Loucy (cell line): Measurements from ENCODE around the gene CARD6.
"Not testable (repeated sequence)": the region's sequence is repeated elsewhere in the genome, so short reads cannot be mapped to it uniquely, and the experiment has no call there.

ENCODE experiments used
- H2AFZ ChIP-seq: fragments of 200-600 bp; sonication (generic); 2 replicates; pipeline ENCODE4 v1.6.0; 2016; ENCODE audit warnings: antibody characterized with exemption, mild to moderate bottlenecking, low read length, moderate library complexity
- H3F3A ChIP-seq: fragments of 200-600 bp; 2 replicates; pipeline ENCODE4 v1.6.0; 2016; ENCODE audit warnings: antibody characterized with exemption, low read depth, mild to moderate bottlenecking
- H3K27me3 ChIP-seq: fragments of 200-600 bp; sonication (generic); 2 replicates; pipeline ENCODE4 v1.6.1; 2014; ENCODE audit warnings: low read length, mild to moderate bottlenecking; ENCODE audit not compliant: insufficient read depth, poor library complexity, severe bottlenecking
- H3K36me3 ChIP-seq: fragments of 200-600 bp; sonication (generic); 2 replicates; pipeline ENCODE4 v1.6.1; 2016; ENCODE audit warnings: low read length; ENCODE audit not compliant: insufficient read depth
- H3K4me1 ChIP-seq: fragments of 200-600 bp; sonication (generic); 2 replicates; pipeline ENCODE4 v1.5.1; 2014; ENCODE audit warnings: low read length, mild to moderate bottlenecking; ENCODE audit not compliant: insufficient read depth, poor library complexity, severe bottlenecking
- H3K4me2 ChIP-seq: fragments of 200-600 bp; sonication (generic); 2 replicates; pipeline ENCODE4 v1.6.0; 2014; ENCODE audit warnings: antibody characterized with exemption, low read length, low read depth, mild to moderate bottlenecking; ENCODE audit not compliant: poor library complexity, severe bottlenecking
- H3K4me3 ChIP-seq: fragments of 200-600 bp; sonication (generic); 2 replicates; pipeline ENCODE4 v1.5.1; 2014; ENCODE audit warnings: low read length, mild to moderate bottlenecking, mixed read lengths; ENCODE audit not compliant: poor library complexity, severe bottlenecking
- H3K79me2 ChIP-seq: fragments of 200-600 bp; sonication (generic); 2 replicates; pipeline ENCODE4 v1.6.1; 2014; ENCODE audit warnings: low read length; ENCODE audit not compliant: insufficient read depth
- H3K9ac ChIP-seq: fragments of 200-600 bp; sonication (generic); 2 replicates; pipeline ENCODE4 v1.6.0; 2014; ENCODE audit warnings: mild to moderate bottlenecking, low read depth, low read length, moderate library complexity; ENCODE audit not compliant: poor library complexity, severe bottlenecking
- H3K9me2 ChIP-seq: fragments of 200-600 bp; sonication (generic); replicated peaks from 2 replicates; pipeline ENCODE4 v1.6.1; 2016; ENCODE audit warnings: low read depth, low read length, mixed read lengths
- H3K9me3 ChIP-seq: fragments of 200-600 bp; sonication (generic); 2 replicates; pipeline ENCODE4 v1.6.1; 2014; ENCODE audit warnings: mild to moderate bottlenecking, antibody characterized with exemption, low read length, low read depth; ENCODE audit not compliant: insufficient read depth
- H4K20me1 ChIP-seq: fragments of 200-600 bp; sonication (generic); 2 replicates; pipeline ENCODE4 v1.6.0; 2014; ENCODE audit warnings: antibody characterized with exemption, low read length, mild to moderate bottlenecking; ENCODE audit not compliant: insufficient read depth, poor library complexity, severe bottlenecking
- EZH2phosphoT487 ChIP-seq: fragments of 200-600 bp; IDR thresholded peaks from 2 replicates; pipeline ENCODE4 v1.6.1; 2018; ENCODE audit warnings: antibody characterized with exemption, mild to moderate bottlenecking, moderate library complexity, borderline replicate concordance
- TF ChIP-seq, protein P1 (sequence below): fragments of 200-600 bp; sonication (generic); conservative IDR thresholded peaks from 2 replicates; pipeline ENCODE4 v1.5.1; 2014; ENCODE audit warnings: mild to moderate bottlenecking, antibody characterized with exemption, low read length

CARD6 gene, protein sequence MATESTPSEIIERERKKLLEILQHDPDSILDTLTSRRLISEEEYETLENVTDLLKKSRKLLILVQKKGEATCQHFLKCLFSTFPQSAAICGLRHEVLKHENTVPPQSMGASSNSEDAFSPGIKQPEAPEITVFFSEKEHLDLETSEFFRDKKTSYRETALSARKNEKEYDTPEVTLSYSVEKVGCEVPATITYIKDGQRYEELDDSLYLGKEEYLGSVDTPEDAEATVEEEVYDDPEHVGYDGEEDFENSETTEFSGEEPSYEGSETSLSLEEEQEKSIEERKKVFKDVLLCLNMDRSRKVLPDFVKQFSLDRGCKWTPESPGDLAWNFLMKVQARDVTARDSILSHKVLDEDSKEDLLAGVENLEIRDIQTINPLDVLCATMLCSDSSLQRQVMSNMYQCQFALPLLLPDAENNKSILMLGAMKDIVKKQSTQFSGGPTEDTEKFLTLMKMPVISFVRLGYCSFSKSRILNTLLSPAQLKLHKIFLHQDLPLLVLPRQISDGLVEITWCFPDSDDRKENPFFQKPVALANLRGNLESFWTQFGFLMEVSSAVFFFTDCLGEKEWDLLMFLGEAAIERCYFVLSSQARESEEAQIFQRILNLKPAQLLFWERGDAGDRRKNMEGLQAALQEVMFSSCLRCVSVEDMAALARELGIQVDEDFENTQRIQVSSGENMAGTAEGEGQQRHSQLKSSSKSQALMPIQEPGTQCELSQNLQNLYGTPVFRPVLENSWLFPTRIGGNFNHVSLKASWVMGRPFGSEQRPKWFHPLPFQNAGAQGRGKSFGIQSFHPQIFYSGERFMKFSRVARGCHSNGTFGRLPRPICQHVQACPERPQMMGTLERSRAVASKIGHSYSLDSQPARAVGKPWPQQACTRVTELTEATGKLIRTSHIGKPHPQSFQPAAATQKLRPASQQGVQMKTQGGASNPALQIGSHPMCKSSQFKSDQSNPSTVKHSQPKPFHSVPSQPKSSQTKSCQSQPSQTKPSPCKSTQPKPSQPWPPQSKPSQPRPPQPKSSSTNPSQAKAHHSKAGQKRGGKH

DNA sequence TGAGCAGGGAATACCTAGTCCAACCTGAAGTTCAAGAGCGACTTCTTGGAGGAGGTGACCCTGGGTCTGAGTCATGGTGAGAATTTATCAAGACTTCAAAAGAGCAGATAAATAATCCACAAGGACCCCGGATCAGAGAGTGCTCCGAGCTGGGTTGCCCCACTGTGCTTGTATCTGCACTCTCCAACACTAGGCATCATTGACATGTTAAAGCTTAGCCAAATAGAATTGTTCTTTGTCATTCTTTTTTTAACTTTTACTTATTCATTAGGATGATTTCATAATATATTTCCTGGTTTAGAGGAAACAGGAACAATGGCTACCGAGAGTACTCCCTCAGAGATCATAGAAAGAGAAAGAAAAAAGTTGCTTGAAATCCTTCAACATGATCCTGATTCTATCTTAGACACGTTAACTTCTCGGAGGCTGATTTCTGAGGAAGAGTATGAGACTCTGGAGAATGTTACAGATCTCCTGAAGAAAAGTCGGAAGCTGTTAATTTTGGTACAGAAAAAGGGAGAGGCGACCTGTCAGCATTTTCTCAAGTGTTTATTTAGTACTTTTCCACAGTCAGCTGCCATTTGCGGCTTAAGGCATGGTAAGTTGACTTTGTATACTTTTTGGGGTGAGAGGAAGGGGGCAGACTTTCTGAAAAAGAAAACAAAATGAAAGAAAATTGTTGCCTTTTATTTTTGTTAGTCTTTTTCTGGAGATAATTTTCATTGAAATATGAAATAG, at the start of gene CARD6:
Gene CARD6 (plus strand): TSS at position 300 of the 738 bp plus-strand sequence. CDS start 16 bp downstream, at position 316.
- Histone ChIP-seq H3K9me2 (no peaks in the 10 kb centered on the region), H3K9ac (peak within 1 kb of the TSS; percentile 57), H4K20me1 (no peaks in the 10 kb centered on the region), H3K36me3 (no peaks in the 10 kb centered on the region), H3K4me1 (peaks cover 14% of the 10 kb centered on the region), H3K27me3 (peaks cover 8% of the 10 kb centered on the region), H3K79me2 (no peaks in the 10 kb centered on the region), H3F3A (no peaks in the 10 kb centered on the region; the same call in 1 of the 2 replicates), H3K4me3 (peak within 1 kb of the TSS; percentile 68), H3K4me2 (peak within 1 kb of the TSS; percentile 65), H2AFZ (peak within 1 kb of the TSS; percentile 92), H3K9me3 (no peaks in the 10 kb centered on the region)
- TF ChIP-seq, protein P1, sequence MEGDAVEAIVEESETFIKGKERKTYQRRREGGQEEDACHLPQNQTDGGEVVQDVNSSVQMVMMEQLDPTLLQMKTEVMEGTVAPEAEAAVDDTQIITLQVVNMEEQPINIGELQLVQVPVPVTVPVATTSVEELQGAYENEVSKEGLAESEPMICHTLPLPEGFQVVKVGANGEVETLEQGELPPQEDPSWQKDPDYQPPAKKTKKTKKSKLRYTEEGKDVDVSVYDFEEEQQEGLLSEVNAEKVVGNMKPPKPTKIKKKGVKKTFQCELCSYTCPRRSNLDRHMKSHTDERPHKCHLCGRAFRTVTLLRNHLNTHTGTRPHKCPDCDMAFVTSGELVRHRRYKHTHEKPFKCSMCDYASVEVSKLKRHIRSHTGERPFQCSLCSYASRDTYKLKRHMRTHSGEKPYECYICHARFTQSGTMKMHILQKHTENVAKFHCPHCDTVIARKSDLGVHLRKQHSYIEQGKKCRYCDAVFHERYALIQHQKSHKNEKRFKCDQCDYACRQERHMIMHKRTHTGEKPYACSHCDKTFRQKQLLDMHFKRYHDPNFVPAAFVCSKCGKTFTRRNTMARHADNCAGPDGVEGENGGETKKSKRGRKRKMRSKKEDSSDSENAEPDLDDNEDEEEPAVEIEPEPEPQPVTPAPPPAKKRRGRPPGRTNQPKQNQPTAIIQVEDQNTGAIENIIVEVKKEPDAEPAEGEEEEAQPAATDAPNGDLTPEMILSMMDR: peak; percentile 30
- TF ChIP-seq EZH2phosphoT487: no peak

DNA sequence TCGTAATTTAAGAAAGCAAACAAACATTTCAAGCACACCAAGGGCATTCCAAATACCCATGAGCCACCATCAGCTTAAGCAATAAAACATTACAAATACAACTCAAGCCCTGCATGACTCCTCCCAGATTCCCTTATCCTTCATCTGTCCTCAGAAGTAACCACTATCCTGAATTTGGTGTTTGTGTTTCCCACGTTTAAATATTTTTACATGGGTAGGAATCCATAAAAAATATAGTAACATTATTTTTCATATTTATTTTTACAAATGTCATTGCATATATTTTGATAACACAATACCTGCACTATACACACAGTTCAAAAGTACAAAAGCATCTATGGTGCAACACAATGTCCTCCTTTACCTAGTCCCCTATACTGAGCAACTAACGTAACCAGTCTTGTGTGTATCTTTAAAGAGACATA, 49.4 kb upstream of the CARD6 start:
- peaks cover 46% of the 10 kb centered on the region for H3K4me1 ChIP-seq
- TF ChIP-seq, protein P1: no peak
- TF ChIP-seq EZH2phosphoT487: no peak

DNA sequence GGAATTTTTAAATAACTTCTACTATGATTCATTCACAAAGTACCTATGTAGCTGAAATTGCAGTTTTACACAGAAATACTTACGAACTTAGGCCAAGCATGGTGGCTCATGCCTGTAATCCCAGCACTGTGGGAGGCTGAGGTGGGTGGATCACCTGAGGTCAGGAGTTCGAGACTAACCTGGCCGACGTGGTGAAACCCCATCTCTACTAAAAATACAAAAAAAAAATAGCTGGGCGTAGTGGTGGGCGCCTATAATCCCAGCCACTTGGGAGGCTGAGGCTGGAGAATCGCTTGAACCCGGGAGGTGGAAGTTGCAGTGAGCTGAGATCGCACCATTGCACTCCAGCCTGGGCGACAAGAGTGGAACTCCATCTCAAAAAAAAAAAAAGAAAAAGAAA, 48.5 kb upstream of the CARD6 start:
- Histone ChIP-seq H3K79me2 (peaks cover 92% of the 10 kb centered on the region), H3K4me1 (peaks cover 50% of the 10 kb centered on the region), H3K36me3 (peaks cover 10% of the 10 kb centered on the region; the same call in 1 of the 2 replicates), H3K4me3 (peak overlapping the region; percentile 56), H4K20me1 (peaks cover 81% of the 10 kb centered on the region), H3K4me2 (peak overlapping the region; percentile 95)
- not testable (repeated sequence) for H3F3A ChIP-seq, H3K27me3 ChIP-seq, H3K9me3 ChIP-seq, H3K9me2 ChIP-seq, H2AFZ ChIP-seq, H3K9ac ChIP-seq

More for the DNA sequence above, 49.4 kb upstream of the CARD6 start:
- Histone ChIP-seq H3K79me2 (peaks cover 98% of the 10 kb centered on the region), H3K4me3 (peak overlapping the region; percentile 56), H4K20me1 (peaks cover 83% of the 10 kb centered on the region), H3K9me3 (peaks cover 8% of the 10 kb centered on the region; the same call in 1 of the 2 replicates), H3K36me3 (peaks cover 13% of the 10 kb centered on the region; the same call in 1 of the 2 replicates), H3K9me2 (no peaks in the 10 kb centered on the region), H3F3A (no peaks in the 10 kb centered on the region), H3K27me3 (no peaks in the 10 kb centered on the region), H2AFZ (no peak overlapping the region), H3K4me2 (peak overlapping the region; percentile 95), H3K9ac (peak overlapping the region; percentile 37)

DNA sequence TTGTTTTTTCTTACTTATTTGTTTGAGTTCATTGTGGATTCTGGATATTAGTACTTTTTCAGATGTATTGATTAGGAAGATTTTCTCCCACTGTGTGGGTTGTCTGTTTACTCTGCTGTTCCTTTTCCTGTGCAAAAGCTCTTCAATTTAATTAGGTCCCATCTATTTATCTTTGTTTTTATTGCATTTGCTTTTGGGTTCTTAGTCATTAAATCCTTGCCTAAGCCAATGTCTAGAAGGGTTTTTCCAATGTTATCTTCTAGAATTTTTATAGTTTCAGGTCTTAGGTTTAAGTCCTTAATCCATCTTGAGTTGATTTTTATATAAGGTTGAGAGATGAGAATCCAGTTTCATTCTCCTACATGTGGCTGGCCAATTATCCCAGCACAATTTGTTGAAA, 46.8 kb upstream of the CARD6 start:
- H3K79me2 ChIP-seq: peaks cover 76% of the 10 kb centered on the region
- not testable (repeated sequence) for H3K27me3 ChIP-seq, H3K4me3 ChIP-seq, H3K36me3 ChIP-seq, H3K9ac ChIP-seq, H3F3A ChIP-seq, H3K9me2 ChIP-seq, H2AFZ ChIP-seq, H3K9me3 ChIP-seq
- H3K4me2 ChIP-seq: peak overlapping the region; percentile 95
- peaks cover 73% of the 10 kb centered on the region for H4K20me1 ChIP-seq
- peaks cover 60% of the 10 kb centered on the region for H3K4me1 ChIP-seq

DNA sequence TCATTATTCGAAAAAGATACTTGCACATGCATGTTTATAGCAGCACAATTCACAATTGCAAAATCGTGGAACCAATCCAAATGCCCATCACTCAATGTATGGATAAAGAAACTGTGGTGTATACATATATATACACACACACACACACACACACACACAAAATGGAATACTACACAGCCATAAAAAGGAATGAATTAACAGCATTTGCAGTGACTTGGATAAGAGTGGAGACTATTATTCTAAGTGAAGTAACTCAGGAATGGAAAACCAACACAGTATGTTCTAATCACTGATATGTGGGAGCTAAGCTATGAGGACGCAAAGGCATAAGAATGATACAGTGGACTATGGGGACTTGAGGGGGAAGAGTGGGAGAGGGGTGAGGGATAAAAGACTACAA, 46.3 kb upstream of the CARD6 start:
- H3K36me3 ChIP-seq, H3K27me3 ChIP-seq, H2AFZ ChIP-seq, H3K9ac ChIP-seq, H3K9me3 ChIP-seq, H3F3A ChIP-seq, H3K4me3 ChIP-seq, H3K9me2 ChIP-seq: not testable (repeated sequence)
- Histone ChIP-seq H3K4me1 (peaks cover 64% of the 10 kb centered on the region), H3K4me2 (peak overlapping the region; percentile 95), H4K20me1 (peaks cover 69% of the 10 kb centered on the region), H3K79me2 (peaks cover 72% of the 10 kb centered on the region)
